ENCODE data around the gene CTXN3.

Gene CTXN3

DNA sequence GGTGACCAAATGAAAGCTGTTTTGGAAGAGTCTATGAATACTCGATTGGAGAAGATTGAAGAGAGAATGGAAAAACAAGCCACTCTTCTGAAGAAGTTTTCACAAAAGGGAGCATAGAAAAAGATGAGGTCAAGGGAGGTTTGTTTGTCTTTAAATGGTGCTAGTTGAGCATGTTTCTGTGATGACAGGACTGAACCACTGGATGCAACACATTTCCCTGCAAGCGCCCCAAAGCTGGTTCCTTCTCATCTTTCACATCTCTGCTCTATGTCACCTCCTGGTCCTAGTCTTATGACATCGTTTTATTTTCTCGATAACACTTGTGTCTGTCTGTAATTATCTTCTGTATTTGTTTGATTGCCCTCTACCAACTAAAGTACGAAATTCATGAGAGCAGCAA lies 50.5 kb downstream of the CTXN3 start:
- no peak for DNase-seq (ENCODE audit: low spot score)

DNA sequence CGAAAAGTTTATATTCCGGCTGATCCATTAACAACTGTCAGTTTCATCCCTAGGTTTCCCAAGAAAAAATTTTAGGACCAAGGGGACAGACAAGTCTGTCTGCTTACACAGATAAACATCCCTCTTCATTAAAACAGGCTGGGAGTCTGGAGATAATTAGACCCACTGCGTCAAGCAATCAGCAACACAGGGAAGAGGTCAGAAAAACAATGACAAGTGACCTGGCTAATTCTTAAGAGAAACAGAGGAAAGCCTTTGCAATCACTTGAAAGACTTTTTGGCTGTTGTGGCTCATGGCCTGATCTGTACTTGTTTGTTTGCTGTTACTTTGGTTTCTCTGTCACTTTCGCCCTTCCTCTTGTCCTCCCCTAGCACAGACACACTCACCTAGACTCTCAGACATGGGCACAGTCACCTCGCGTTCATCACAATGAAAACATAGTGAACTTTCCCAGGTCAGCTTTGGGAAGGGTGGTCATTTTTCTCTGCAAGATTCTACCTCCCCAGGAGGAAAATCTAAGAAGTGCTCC lies 51.4 kb downstream of the CTXN3 start:
- DNase-seq (ENCODE audit: low spot score): no peak

GRCh38 chr5:127702434-127702833 lies 53.6 kb downstream of the CTXN3 start:
- DNase-seq (ENCODE audit: low spot score): no peak

DNA sequence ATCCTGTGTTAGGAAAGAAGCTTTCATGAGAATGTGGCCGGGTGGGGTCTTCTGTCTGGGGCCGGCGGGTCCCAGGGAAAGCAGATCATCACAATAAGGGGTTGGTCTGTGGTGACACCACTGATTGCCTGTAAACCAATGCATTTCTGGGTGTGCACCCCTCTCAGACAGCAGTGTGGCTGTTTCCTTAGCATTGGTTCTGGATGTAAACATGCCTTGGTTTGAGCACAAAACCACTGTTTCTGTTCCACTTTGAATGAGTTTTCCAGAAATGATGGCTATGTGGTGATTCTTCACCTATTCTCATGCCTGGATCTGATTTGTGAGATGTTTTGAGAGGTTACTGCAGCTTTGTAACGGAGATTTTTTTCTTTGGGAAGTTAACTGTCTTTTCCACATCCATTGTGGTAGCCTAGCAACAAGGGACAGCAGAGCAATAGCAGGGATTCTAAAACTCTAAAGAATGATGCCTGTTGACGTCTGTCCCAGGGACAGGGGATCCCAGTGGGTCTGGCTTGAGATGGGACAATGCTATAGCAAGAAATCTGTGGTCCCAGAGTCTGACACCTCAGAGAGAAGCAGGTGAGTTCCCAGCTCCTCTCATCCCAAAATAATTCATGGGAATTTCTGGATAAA lies 54.2 kb downstream of the CTXN3 start, which contains the start of gene CCDC192:
Gene CCDC192 (plus strand): TSS at position 466 of the 636 bp plus-strand sequence. CDS start 55 bp downstream, at position 521.
- no peak for DNase-seq (ENCODE audit: low spot score)

DNA sequence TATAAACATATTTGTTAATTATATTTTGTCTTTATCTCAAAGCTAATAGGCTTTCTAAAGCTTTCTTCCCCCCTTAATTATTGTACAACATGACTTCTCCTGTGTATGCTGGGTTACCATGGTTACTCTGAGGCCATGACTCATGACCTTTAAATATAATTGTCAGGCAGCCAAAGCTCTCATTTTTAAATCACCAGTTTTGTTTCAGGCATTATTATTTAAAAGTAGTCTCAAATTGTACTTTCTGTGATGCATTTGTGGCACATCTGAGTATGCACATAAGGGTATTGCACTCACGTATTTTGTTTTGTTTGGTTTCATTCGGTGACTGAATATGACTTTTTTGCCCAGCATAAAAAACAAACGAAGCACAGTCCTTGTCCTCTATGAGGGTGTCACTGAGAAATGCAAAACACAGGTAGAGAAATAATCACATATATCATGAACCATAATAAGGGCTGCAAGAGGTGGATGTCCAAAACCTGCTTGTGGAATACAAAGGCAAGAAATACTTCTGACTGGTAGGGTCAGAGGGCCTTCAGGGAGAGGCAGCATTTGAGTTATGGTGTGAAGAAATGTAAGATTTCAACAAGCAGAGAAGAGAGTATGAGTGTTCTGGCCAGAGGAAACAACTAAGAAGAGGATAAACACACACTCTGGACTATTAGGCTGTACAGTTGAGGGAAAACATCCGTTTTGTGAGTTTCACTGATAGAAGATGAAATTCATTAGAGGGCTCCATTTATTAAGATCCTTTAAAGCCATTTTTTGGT lies 56.4 kb downstream of the CTXN3 start:
- no peak for DNase-seq (ENCODE audit: low spot score)

- no peak for DNase-seq (ENCODE audit: low spot score)
Measured at GRCh38 chr5:127706691-127707090, 57.8 kb downstream of the CTXN3 start.

GRCh38 chr5:127707209-127707608 lies 58.3 kb downstream of the CTXN3 start:
- DNase-seq (ENCODE audit: low spot score): no peak

Measured in ecto neural progenitor cell (in vitro differentiated cells).